NB4 (cell line): ENCODE data around the gene CCL27.

ENCODE experiments used
- CTCF ChIP-seq: IDR thresholded peaks from one replicate; pipeline ENCODE4 v1.5.1; 2012; ENCODE audit warnings: low read depth, low read length
- MYC ChIP-seq: IDR thresholded peaks from 2 replicates; pipeline ENCODE4 v1.6.1; 2011; ENCODE audit warnings: low read depth, low read length
- POLR2A ChIP-seq: IDR thresholded peaks from 2 replicates; pipeline ENCODE4 v1.6.1; 2011; ENCODE audit warnings: mild to moderate bottlenecking; ENCODE audit not compliant: insufficient read length; ENCODE audit errors: extremely low read depth
- TF ChIP-seq, protein P1 (sequence below): IDR thresholded peaks from 2 replicates; pipeline ENCODE4 v1.6.1; 2011; ENCODE audit warnings: low read depth, low read length

DNA sequence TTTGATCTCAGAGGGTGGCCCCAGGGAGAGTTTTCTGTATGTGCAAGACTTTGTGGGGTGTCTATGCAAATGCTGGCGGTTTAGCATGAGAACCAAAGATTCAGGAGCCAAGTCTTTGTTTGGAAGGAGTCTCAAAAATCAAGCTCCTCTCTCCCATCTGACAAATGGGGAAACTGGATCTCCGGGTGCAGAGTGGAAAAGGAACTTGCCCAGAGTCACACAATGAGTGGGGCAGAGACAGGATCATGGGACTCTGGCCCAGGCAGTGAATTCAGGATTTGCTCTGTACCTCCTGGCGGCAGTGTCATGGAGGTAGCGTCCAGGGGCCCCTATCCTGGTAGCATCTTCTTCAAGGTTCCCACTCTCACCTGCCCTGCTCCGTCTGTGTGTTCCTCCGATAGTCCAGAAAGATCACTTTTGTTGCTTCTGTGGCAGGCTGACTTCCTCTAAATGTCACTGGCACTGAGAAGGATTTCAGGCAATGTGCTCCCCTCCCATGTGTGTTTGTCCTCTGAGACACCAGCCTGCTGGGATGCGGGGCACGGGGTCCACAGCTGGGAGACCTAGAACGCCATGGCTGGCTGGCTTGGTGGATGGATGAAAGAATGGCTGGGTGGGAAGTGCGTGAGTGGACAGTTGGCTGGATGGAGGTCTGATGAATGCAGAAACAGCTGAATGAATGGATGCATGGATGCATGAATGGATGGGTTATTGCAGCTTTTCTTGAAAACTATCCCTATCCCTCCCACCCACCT is 25.0 kb upstream of the CCL27 start:
- TF ChIP-seq CTCF, result no peak
- no peak for TF ChIP-seq POLR2A
- TF ChIP-seq MYC, result no peak
- TF ChIP-seq, protein P1, sequence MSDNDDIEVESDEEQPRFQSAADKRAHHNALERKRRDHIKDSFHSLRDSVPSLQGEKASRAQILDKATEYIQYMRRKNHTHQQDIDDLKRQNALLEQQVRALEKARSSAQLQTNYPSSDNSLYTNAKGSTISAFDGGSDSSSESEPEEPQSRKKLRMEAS, result no peak
